Measurements from ENCODE around the gene SERPINB5.

Gene SERPINB5

GRCh38 chr18:63451799-63452660 lies 24.7 kb upstream of the SERPINB5 start:
- TF ChIP-seq GATA2 (IDR thresholded peaks at IDR 0.05; ENCODE audit: low read depth, low read length) (no peak), GATA3 (IDR thresholded peaks at IDR 0.05; ENCODE audit: low read depth, low read length) (no peak)

- no peak for TF ChIP-seq GATA3 (IDR thresholded peaks at IDR 0.05; ENCODE audit: low read depth, low read length)
- no peak for TF ChIP-seq GATA2 (IDR thresholded peaks at IDR 0.05; ENCODE audit: low read depth, low read length)
These were observed 22.3 kb upstream of the SERPINB5 start for GRCh38 chr18:63454497-63454896.

- TF ChIP-seq GATA3 (IDR thresholded peaks at IDR 0.05; ENCODE audit: low read depth, low read length): no peak
- no peak for TF ChIP-seq GATA2 (IDR thresholded peaks at IDR 0.05; ENCODE audit: low read depth, low read length)
These were observed 18.8 kb upstream of the SERPINB5 start for GRCh38 chr18:63457977-63458376.

GRCh38 chr18:63460414-63460813 lies 16.3 kb upstream of the SERPINB5 start:
- TF ChIP-seq GATA3 (IDR thresholded peaks at IDR 0.05; ENCODE audit: low read depth, low read length): no peak
- no peak for TF ChIP-seq GATA2 (IDR thresholded peaks at IDR 0.05; ENCODE audit: low read depth, low read length)

- TF ChIP-seq GATA2 (IDR thresholded peaks at IDR 0.05; ENCODE audit: low read depth, low read length): no peak
- no peak for TF ChIP-seq GATA3 (IDR thresholded peaks at IDR 0.05; ENCODE audit: low read depth, low read length)
These were observed 12.3 kb upstream of the SERPINB5 start for GRCh38 chr18:63464434-63464833.

- TF ChIP-seq GATA2 (IDR thresholded peaks at IDR 0.05; ENCODE audit: low read depth, low read length): no peak
- TF ChIP-seq GATA3 (IDR thresholded peaks at IDR 0.05; ENCODE audit: low read depth, low read length): no peak
These were observed 11.7 kb upstream of the SERPINB5 start for GRCh38 chr18:63465059-63465458.

- TF ChIP-seq GATA2 (IDR thresholded peaks at IDR 0.05; ENCODE audit: low read depth, low read length) (no peak), GATA3 (IDR thresholded peaks at IDR 0.05; ENCODE audit: low read depth, low read length) (no peak)
These were observed 9.1 kb upstream of the SERPINB5 start for GRCh38 chr18:63467699-63468098.

- TF ChIP-seq GATA3 (IDR thresholded peaks at IDR 0.05; ENCODE audit: low read depth, low read length): no peak
- no peak for TF ChIP-seq GATA2 (IDR thresholded peaks at IDR 0.05; ENCODE audit: low read depth, low read length)
These were observed 8.2 kb upstream of the SERPINB5 start for GRCh38 chr18:63468575-63468974.

- TF ChIP-seq GATA3 (IDR thresholded peaks at IDR 0.05; ENCODE audit: low read depth, low read length) (no peak), GATA2 (IDR thresholded peaks at IDR 0.05; ENCODE audit: low read depth, low read length) (no peak)
These were observed 6.0 kb upstream of the SERPINB5 start for GRCh38 chr18:63470751-63471150.

GRCh38 chr18:63472380-63472779 lies 4.4 kb upstream of the SERPINB5 start:
- no peak for TF ChIP-seq GATA2 (IDR thresholded peaks at IDR 0.05; ENCODE audit: low read depth, low read length)
- TF ChIP-seq GATA3 (IDR thresholded peaks at IDR 0.05; ENCODE audit: low read depth, low read length): no peak

GRCh38 chr18:63477200-63477599 lies 442 bp downstream of the SERPINB5 start:
- TF ChIP-seq GATA2 (IDR thresholded peaks at IDR 0.05; ENCODE audit: low read depth, low read length): no peak
- TF ChIP-seq GATA3 (IDR thresholded peaks at IDR 0.05; ENCODE audit: low read depth, low read length): no peak

GRCh38 chr18:63477968-63478367 lies 1.2 kb downstream of the SERPINB5 start:
- TF ChIP-seq GATA2 (IDR thresholded peaks at IDR 0.05; ENCODE audit: low read depth, low read length): no peak
- no peak for TF ChIP-seq GATA3 (IDR thresholded peaks at IDR 0.05; ENCODE audit: low read depth, low read length)

- TF ChIP-seq GATA2 (IDR thresholded peaks at IDR 0.05; ENCODE audit: low read depth, low read length): no peak
- TF ChIP-seq GATA3 (IDR thresholded peaks at IDR 0.05; ENCODE audit: low read depth, low read length): no peak
These were observed 3.1 kb downstream of the SERPINB5 start for GRCh38 chr18:63479826-63480225.

- no peak for TF ChIP-seq GATA2 (IDR thresholded peaks at IDR 0.05; ENCODE audit: low read depth, low read length)
These were observed 3.7 kb downstream of the SERPINB5 start for GRCh38 chr18:63480476-63480875.

- TF ChIP-seq GATA3 (IDR thresholded peaks at IDR 0.05; ENCODE audit: low read depth, low read length) (no peak), GATA2 (IDR thresholded peaks at IDR 0.05; ENCODE audit: low read depth, low read length) (no peak)
These were observed 4.2 kb downstream of the SERPINB5 start for GRCh38 chr18:63480915-63481314.

Data from SH-SY5Y (cell line).